Endodermal cell (in vitro differentiated cells): Measurements from ENCODE around the gene OR13F1. TPM values are rescaled to one million over a fixed set of nuclear protein-coding genes. Genes with fewer than 3 reads are reported as not detected.
"Not testable (repeated sequence)": the region's sequence is repeated elsewhere in the genome, so short reads cannot be mapped to it uniquely, and the experiment has no call there.

Source experiments
- DNase-seq: peaks from one replicate; pipeline ENCODE4 v3.0.0-alpha.2; 2017
- H3K27ac ChIP-seq: 2 replicates; pipeline ENCODE4 v1.5.1; 2013; ENCODE audit warnings: mild to moderate bottlenecking, low read depth, low read length, moderate library complexity
- H3K27me3 ChIP-seq: 2 replicates; pipeline ENCODE4 v1.6.1; 2013; ENCODE audit warnings: mild to moderate bottlenecking, low read length, moderate library complexity; ENCODE audit not compliant: insufficient read depth, control insufficient read depth, poor library complexity, severe bottlenecking
- H3K36me3 ChIP-seq: 2 replicates; pipeline ENCODE4 v1.7.0; 2013; ENCODE audit warnings: mild to moderate bottlenecking, low read length, moderate library complexity; ENCODE audit not compliant: control insufficient read depth, insufficient read depth
- H3K4me1 ChIP-seq: one replicate; pipeline ENCODE4 v1.7.0; 2013; ENCODE audit warnings: low read length; ENCODE audit not compliant: control insufficient read depth, insufficient read depth
- H3K4me3 ChIP-seq: 2 replicates; pipeline ENCODE4 v1.5.1; 2013; ENCODE audit warnings: mild to moderate bottlenecking, low read length, moderate library complexity
- H3K9ac ChIP-seq: 2 replicates; pipeline ENCODE4 v1.6.1; 2013; ENCODE audit warnings: mild to moderate bottlenecking, low read length, moderate library complexity; ENCODE audit not compliant: poor library complexity, severe bottlenecking; ENCODE audit errors: extremely low read depth
- H3K9me3 ChIP-seq: 2 replicates; pipeline ENCODE4 v1.6.1; 2013; ENCODE audit warnings: mild to moderate bottlenecking, low read length, moderate library complexity; ENCODE audit not compliant: control insufficient read depth
- H3K27ac Mint-ChIP-seq: 2 replicates; pipeline ENCODE4 v1.8.0; 2020; ENCODE audit warnings: mixed read lengths
- H3K27me3 Mint-ChIP-seq: 2 replicates; pipeline ENCODE4 v1.8.0; 2021; ENCODE audit warnings: mild to moderate bottlenecking, mixed read lengths; ENCODE audit not compliant: insufficient read depth
- H3K36me3 Mint-ChIP-seq: 2 replicates; pipeline ENCODE4 v1.8.0; 2020; ENCODE audit warnings: low read depth, mixed read lengths
- H3K4me1 Mint-ChIP-seq: 2 replicates; pipeline ENCODE4 v1.8.0; 2020; ENCODE audit warnings: mixed read lengths
- H3K4me3 Mint-ChIP-seq: 2 replicates; pipeline ENCODE4 v1.8.0; 2020; ENCODE audit warnings: mild to moderate bottlenecking, moderate library complexity, mixed read lengths
- H3K9me3 Mint-ChIP-seq: 2 replicates; pipeline ENCODE4 v1.8.0; 2020; ENCODE audit warnings: mild to moderate bottlenecking, mixed read lengths
- WGBS, 2 experiments: methylation state at CpG; one replicate each; pipeline versions ENCODE4 v1.1.5 to v1.1.7; 2013; ENCODE audit warnings: missing lambda C conversion rate in 2 of 2, mixed read lengths in 1 of 2; ENCODE audit not compliant: insufficient coverage in 1 of 2, insufficient read length in 1 of 2; 5-methylcytosine and 5-hydroxymethylcytosine counted together
- total RNA-seq, 2 donors: library from RNA; stranded (reverse); fragmentation: NEBNext Ultra II Directional in 1 of 2; extraction: Animal tissue kit (Norgen Biotek cat#: 25700) in 1 of 2; gene quantifications; 2 replicates in 1 of 2; 3 replicates in 1 of 2; pipeline ENCODE4 v1.2.1, GENCODE V29; 2021
- TF ChIP-seq, protein P1 (sequence below): fragments of 200-600 bp; sonication (generic); conservative IDR thresholded peaks from 2 replicates; pipeline ENCODE4 v1.5.0; 2021; ENCODE audit warnings: antibody characterized with exemption, mild to moderate bottlenecking

OR13F1 gene
- total RNA-seq, 2 donors from 2014 or later, result not detected

DNA sequence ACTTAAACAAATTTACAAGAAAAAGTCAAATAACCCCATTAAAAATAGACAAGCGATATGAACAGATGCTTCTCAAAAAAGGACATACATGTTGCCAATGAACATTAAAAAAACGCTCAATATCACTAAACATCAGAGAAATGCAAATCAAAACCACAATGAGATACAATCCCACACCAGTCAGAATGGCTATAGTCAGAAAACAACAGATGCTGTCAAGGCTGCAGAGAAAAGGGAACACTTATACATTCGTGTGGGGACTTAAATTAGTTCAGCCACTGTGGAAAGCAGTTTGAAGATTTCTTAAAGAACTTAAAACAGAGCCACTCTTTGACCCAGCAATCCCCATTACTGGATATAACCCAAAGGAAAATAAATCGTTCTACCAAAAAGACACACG, 10.8 kb downstream of the OR13F1 start:
- whole genome bisulfite sequencing, 2 experiments, result 77 to 78% methylated on average over 3 to 5 of the region's 5 CpGs
- TF ChIP-seq, protein P1, sequence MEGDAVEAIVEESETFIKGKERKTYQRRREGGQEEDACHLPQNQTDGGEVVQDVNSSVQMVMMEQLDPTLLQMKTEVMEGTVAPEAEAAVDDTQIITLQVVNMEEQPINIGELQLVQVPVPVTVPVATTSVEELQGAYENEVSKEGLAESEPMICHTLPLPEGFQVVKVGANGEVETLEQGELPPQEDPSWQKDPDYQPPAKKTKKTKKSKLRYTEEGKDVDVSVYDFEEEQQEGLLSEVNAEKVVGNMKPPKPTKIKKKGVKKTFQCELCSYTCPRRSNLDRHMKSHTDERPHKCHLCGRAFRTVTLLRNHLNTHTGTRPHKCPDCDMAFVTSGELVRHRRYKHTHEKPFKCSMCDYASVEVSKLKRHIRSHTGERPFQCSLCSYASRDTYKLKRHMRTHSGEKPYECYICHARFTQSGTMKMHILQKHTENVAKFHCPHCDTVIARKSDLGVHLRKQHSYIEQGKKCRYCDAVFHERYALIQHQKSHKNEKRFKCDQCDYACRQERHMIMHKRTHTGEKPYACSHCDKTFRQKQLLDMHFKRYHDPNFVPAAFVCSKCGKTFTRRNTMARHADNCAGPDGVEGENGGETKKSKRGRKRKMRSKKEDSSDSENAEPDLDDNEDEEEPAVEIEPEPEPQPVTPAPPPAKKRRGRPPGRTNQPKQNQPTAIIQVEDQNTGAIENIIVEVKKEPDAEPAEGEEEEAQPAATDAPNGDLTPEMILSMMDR, result no peak

DNA sequence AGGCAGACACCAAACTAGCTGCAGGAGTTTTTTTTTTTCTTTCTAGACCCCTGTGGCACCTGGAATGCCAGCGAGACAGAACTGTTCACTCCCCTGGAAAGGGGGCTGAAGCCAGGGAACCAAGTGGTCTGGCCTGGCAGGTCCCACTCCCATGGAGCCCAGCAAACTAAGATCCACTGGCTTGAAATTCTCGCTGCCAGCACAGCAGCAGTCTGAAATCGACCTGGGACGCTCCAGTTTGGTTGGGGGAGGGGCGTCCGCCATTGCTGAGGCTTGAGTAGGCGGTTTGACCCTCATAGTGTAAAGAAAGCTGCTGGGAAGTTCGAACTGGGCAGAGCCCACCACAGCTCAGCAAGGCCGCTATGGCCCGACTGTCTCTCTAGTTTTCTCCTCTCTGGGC, 16.2 kb downstream of the OR13F1 start:
- not testable (repeated sequence) for H3K9ac ChIP-seq, H3K4me1 Mint-ChIP-seq, H3K4me3 Mint-ChIP-seq, DNase-seq, H3K27me3 Mint-ChIP-seq, H3K27ac ChIP-seq, H3K4me3 ChIP-seq, H3K36me3 ChIP-seq, H3K9me3 ChIP-seq, H3K4me1 ChIP-seq, H3K36me3 Mint-ChIP-seq, H3K27ac Mint-ChIP-seq, H3K27me3 ChIP-seq
- peaks cover 11% of the 10 kb centered on the region for H3K9me3 Mint-ChIP-seq
- 85 to 87% methylated on average over 8 to 10 of the region's 10 CpGs for WGBS, 2 experiments

More for the DNA sequence above, 10.8 kb downstream of the OR13F1 start:
- DNase-seq, result no peak
- Mint-ChIP-seq H3K27me3 (no peaks in the 10 kb centered on the region), H3K4me1 (no peaks in the 10 kb centered on the region), H3K9me3 (no peaks in the 10 kb centered on the region), H3K27ac (no peak overlapping the region), H3K36me3 (no peaks in the 10 kb centered on the region), H3K4me3 (no peak overlapping the region)
- H3K9me3 ChIP-seq, result no peaks in the 10 kb centered on the region
- no peaks in the 10 kb centered on the region for H3K27me3 ChIP-seq
- H3K4me1 ChIP-seq, result no peaks in the 10 kb centered on the region
- no peak overlapping the region for H3K4me3 ChIP-seq
- H3K27ac ChIP-seq, result no peak overlapping the region
- no peaks in the 10 kb centered on the region for H3K36me3 ChIP-seq
- no peak overlapping the region for H3K9ac ChIP-seq

DNA sequence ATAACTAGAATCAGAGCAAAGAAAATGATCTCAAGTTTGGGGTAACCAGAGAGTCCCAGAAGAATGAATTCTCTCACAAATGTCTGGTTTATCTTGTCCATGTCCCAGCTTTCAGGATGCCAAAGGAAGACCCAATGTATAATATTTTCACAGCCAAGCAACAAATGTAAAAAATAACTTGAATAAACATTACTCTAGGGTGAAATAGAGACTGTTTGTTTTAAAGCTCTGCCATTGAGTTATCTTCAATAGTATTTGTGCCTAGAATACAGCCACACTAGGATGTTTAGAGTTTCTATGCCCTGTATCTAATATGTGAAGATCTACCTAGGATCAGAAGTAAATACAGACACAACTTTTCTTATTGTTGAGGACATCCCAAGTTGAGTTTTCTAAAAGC, 23.0 kb downstream of the OR13F1 start, which contains the start of gene OR13C4:
OR13C4 (minus strand) TSS at position 101 of the 400 bp plus-strand sequence; CDS start at position 101, 0 bp downstream.
- Mint-ChIP-seq H3K9me3 (peaks cover 13% of the 10 kb centered on the region), H3K36me3 (no peaks in the 10 kb centered on the region), H3K4me1 (no peaks in the 10 kb centered on the region), H3K27me3 (no peaks in the 10 kb centered on the region), H3K4me3 (no peak within 1 kb of the TSS), H3K27ac (no peak within 1 kb of the TSS)
- no peak for DNase-seq
- H3K9ac ChIP-seq, result no peak within 1 kb of the TSS
- H3K4me3 ChIP-seq, result no peak within 1 kb of the TSS
- TF ChIP-seq, protein P1, result no peak
- no peaks in the 10 kb centered on the region for H3K9me3 ChIP-seq
- no peaks in the 10 kb centered on the region for H3K36me3 ChIP-seq
- no peaks in the 10 kb centered on the region for H3K27me3 ChIP-seq
- no peaks in the 10 kb centered on the region for H3K4me1 ChIP-seq
- no peak within 1 kb of the TSS for H3K27ac ChIP-seq

DNA sequence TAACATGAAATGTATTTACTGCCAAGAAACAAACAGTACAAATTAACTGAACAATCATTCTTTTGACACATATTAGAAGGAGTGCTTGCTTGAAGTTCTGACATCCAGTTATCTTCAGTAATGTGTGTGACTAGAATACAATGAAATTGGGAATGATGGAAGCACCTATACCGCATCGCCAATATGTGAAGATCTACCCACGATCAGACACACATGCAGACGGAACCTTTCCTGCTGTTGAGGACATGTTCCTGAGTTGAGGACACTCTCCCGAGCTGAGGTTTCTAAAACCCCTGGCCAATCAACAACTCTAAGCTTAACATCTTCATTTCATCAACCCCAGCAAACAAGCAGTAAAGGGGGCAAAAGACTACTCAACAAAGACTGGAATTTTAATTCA, 32.7 kb downstream of the OR13F1 start, which contains the start of gene OR13C3:
OR13C3 (minus strand) TSS at position 101 of the 400 bp plus-strand sequence. CDS start 133 bp downstream, outside the sequence.
- Histone ChIP-seq H3K4me3 (no peak within 1 kb of the TSS), H3K9me3 (no peaks in the 10 kb centered on the region), H3K27ac (no peak within 1 kb of the TSS), H3K27me3 (no peaks in the 10 kb centered on the region), H3K36me3 (no peaks in the 10 kb centered on the region), H3K4me1 (no peaks in the 10 kb centered on the region), H3K9ac (no peak within 1 kb of the TSS)
- no peaks in the 10 kb centered on the region for H3K36me3 Mint-ChIP-seq
- H3K4me3 Mint-ChIP-seq, result no peak within 1 kb of the TSS
- H3K4me1 Mint-ChIP-seq, result no peaks in the 10 kb centered on the region
- WGBS, 2 experiments, result 90 to 93% methylated on average over 4 to 5 of the region's 5 CpGs
- no peak within 1 kb of the TSS for H3K27ac Mint-ChIP-seq
- no peaks in the 10 kb centered on the region for H3K27me3 Mint-ChIP-seq
- no peak for DNase-seq
- TF ChIP-seq, protein P1, result no peak
- no peaks in the 10 kb centered on the region for H3K9me3 Mint-ChIP-seq
